HG02943 (cell line): ENCODE results near the gene SRPRB.

ENCODE experiments used
- ATAC-seq: cut with Tn5 transposase; IDR thresholded peaks from one replicate; pipeline ENCODE4 v1.9.1; 2021; ENCODE audit warnings: mild to moderate bottlenecking, low read depth, moderate library complexity; ENCODE audit not compliant: unreplicated experiment

The SRPRB gene

GRCh38 chr3:133863911-133864310 lies 58.3 kb downstream of the SRPRB start:
- no peak for ATAC-seq

GRCh38 chr3:133864616-133865015 lies 59.0 kb downstream of the SRPRB start:
- no peak for ATAC-seq

- no peak for ATAC-seq
Measured at GRCh38 chr3:133865136-133865855, 59.7 kb downstream of the SRPRB start.

DNA sequence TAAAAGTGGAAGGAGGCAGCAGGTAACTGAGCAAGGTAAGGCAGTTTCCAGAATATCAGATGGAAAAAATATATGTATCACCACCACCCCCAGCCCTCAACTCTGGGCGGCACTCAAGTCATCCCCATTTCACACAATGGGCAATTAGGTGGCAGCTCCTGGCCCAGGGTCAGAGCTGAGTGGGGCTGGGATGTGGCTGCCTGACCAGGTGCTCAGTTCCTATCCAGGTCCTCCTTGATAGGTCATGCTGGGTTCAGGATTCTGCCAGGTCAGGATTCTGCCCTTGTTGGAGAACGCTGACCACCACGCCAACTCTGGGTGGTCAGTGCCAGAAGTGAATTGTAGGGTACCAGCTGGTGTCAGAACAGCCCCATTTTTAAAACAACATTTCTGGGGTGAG lies 60.5 kb downstream of the SRPRB start:
- ATAC-seq, result no peak

DNA sequence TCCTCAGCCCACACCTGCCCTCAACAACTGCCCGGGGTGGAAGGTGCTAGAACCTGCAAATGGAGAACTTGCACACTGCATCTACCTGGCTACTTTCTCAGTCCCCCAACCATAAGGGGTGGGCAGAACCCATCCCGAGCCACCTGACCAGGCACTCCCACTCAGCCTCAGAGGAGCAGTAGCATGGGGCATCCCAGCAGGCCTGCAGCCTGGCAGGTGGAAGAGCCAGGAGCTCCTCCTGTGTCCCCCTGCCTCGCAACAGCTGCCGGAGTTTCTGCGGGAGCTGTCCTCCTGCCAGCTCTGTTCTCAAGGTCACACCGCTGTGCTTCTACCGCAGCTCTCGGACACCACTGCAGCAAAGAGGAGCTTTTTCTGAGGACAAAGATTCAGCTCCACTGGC lies 62.6 kb downstream of the SRPRB start:
- ATAC-seq, result no peak

- no peak for ATAC-seq
Measured at GRCh38 chr3:133868758-133869475, 63.3 kb downstream of the SRPRB start.

GRCh38 chr3:133869586-133869985 lies 64.0 kb downstream of the SRPRB start:
- no peak for ATAC-seq

- no peak for ATAC-seq
Measured at GRCh38 chr3:133870822-133871221, 65.2 kb downstream of the SRPRB start.
